Measurements from ENCODE around the gene ALKBH3.

ALKBH3 gene

DNA sequence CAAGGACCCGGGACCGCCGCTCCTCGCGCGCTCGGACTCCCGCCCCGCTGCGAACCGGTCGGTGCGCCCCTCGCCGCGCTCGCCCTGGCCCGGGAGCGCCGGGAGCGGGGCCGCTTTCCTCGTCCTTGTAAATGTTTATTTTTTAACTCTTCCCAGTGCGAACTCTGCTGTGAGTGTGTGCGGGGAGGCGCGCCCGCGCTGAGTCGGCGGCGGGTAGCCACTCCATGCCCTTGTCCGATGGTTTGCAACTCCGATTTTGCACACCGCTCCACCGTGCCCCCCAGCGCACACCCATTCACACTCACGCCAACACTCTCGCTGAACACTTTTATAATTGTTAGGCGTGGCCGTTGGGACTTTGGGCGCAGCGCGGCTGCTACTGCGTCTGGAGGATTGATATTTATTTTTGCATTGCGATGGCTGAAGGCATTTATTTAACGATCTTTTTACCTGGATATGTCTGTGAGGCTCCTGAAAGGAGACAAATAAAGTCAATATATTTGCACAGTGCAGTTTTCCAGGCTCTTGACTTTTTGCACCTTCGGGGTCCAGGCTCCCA lies 62.8 kb downstream of the ALKBH3 start:
- no peak for DNase-seq

DNA sequence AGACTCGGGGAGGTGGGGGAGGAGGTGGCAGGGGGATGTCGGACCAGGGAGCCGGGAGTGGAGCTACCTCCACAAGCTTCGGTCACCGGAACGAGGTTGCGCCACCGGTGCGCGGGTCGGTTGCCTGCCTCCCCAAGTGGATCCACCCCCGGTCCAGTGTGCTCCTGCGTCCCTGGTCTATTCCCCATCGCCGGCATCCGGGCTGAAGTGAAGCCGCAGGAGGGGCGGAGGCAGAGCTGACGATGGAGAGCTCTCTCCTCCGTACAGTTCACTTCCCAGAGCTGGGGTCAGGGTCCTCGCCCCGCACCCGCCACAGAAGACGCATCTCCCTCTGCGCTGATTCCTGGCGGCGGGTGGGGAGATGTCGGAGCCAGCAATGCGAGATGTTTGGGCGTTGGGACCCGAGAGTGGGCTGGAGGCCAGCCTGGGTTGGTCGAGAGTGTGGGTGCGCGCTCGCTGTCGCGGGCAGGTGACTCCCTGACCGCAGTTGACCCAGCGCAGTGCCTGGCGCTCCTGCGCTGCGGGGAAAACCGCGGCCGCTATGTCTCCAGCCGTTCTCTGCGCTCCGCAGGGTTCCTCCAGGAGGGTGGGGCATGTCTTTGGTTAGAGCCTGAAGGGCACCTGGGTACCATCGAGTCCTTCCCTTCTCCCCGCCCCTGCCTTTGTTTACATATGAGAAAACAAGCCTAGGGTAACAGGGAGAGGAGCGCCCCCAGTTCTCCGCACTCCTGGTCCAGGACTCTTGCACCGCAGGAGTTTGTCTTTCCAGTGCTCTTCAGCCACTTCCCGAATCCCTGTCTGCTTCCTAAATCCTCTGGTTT lies 63.5 kb downstream of the ALKBH3 start:
- DNase-seq, result no peak

DNA sequence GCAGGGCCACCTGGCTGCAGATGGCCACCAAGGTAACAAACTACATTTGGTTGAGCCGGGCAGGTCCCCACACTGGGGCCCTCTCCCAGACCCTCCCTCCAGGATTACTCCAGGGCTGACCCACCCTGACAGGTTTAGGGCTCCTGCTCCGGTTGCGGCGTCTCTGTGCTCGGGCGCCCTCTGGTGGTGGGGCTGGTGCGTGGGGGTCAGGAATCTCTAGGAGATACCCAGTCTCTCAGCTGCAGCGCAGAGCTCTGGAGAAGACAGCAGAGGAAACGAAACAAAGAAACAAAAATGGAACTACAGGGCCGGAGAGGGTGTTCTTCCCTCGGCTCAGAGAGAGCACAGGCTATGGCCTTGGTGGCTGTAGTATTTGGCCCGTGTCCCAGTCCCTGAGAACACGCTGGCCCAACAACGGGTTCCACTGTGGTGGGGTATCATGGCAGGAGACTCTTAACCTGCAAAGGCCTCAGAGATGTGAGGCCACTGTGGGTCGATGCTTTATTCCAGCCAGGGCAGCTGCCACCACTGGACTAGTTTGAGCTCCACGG lies 64.2 kb downstream of the ALKBH3 start:
- DNase-seq, result no peak

DNA sequence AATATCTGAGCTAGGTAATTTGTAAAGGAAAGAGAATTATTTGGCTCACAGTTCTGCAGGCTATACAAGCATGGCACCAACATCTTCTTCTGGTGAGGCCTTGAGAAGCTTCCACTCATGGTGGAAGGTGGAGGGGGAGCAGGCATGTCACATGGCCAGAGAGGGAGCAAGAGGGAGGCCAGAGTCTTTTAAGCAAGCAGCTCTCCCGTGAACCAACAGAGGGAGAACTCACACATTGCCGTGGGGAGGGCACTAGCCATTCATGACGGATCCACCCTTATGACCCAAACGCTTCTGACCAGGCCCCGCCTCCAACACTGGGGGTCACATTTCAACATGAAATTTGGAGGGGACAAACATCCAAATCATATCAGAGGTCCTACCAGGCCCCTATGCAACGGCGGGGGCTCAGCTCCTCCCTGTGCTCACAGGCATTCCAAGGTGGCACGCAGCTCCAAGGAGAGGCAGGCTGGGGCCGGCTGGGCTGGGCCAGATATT lies 66.4 kb downstream of the ALKBH3 start:
- DNase-seq, result no peak

DNA sequence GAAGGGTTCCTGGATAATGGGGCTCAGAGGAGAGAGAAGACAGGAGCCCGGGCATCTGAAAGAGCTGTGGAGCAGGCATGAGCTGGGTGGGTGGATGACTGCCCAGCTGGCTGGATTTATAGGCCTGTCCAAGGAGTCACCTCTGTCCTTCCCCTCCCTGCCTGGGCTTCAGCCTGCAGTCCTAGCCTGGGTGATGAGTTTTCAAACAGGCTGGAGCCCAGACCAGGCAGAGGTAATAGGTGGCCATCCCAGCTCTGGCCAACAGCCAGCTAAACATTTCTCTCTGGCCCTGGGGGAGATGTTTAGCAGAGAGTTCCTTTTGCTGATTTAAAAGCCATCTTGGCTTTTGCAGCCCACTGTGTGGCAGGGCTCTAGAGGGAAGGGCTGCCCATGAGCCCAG lies 67.2 kb downstream of the ALKBH3 start:
- no peak for DNase-seq

DNA sequence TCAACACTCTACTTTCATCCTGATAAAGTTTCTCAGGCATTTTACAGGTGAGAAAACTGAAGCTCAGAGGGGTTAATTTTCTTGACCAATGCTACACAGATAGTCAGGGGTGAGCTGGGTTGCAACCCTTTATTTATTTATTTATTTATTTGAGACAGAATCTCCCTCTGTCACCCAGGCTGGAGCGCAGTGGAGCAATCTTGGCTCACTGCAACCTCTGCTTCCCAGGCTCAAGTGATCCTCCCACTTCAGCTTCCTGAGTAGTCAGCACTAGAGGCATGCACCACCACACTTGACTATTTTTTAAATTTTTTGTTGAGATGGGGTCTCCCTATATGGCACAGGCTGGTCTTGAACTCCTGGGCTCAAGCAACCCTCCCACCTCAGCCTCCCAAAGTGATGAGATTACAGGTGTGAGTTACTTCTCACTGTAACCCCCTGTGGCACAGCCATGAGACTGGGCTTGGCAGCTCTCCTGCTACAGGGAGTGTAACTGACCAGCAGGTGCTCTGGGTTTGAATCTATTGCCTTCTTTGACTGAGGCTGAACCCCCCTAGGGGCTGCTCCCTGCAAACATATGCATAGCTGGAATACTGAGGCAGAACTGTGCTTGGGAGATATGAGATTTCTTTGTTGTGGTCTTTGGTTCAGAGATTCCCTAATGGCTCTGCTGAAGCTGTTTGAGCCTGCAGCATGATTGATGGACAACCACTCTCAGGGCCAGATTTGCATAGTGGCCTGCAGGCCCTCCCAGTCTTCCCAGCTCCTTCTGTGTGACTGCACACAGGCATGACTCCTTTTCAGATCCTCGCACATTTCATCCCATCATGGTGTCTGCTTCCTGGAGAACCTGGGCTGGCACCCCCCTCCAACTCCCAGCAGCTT lies 68.0 kb downstream of the ALKBH3 start:
- DNase-seq, result no peak

DNA sequence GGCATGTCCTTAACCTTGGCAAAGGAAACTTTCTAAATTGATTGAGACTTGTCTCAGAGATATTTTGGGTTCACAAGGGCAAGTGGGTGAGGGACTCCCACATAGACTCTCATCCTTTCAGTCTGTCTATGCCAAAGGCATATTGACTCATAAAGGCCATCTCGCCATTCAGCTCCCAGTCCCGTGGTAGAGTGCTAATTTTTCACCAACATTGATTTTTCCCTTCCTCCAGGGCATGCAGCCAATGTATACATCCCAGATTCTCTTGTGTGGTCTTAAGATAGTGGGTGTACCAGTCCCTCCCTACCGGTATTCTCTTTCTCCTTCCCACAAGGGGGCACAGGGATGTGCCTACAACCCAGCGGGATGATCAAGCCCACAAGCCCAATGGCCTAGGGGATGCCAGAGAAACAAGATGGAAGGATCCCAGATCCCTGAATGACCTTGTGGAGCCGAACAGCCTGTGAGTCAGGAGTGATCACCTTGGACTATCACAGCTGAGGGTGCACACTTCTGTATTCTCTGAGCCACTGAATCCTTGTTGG lies 69.8 kb downstream of the ALKBH3 start:
- no peak for DNase-seq

DNA sequence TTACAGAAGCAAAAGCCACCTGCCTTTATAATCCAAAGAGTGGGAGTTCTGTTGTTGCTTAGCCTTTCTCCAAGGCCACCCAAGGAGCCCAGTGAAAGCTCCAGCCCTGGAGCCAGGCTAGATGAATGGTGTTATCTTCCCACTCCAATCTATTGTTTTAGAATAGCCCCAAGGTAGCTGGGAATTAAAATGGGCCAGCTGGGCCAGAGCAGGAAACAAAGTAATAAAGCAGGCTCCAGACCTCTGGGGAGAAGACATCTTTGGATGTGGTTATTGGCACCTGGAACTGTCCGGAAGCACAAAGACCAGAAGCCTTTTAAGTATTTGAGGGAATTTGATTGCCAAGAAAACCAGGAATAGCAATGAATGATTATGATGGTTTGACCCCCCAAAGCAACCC lies 70.6 kb downstream of the ALKBH3 start:
- DNase-seq, result no peak

DNA sequence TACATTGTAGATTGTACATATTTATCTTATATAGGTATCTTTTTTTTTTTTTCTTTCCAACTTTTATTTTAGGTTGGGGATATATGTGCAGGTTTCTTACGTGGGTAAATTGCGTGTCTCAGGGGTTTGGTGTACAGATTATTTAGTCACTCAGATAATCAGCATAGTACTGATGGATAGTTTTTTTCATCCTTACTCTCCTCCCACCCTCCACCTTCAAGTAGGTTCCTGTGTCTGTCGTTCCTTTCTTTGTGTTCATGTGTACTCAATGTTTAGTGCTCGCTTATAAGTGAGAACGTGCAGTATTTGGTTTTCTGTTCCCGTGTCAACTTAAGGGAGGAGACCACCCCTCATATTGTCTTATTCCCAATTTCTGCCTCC lies 71.4 kb downstream of the ALKBH3 start:
- no peak for DNase-seq

DNA sequence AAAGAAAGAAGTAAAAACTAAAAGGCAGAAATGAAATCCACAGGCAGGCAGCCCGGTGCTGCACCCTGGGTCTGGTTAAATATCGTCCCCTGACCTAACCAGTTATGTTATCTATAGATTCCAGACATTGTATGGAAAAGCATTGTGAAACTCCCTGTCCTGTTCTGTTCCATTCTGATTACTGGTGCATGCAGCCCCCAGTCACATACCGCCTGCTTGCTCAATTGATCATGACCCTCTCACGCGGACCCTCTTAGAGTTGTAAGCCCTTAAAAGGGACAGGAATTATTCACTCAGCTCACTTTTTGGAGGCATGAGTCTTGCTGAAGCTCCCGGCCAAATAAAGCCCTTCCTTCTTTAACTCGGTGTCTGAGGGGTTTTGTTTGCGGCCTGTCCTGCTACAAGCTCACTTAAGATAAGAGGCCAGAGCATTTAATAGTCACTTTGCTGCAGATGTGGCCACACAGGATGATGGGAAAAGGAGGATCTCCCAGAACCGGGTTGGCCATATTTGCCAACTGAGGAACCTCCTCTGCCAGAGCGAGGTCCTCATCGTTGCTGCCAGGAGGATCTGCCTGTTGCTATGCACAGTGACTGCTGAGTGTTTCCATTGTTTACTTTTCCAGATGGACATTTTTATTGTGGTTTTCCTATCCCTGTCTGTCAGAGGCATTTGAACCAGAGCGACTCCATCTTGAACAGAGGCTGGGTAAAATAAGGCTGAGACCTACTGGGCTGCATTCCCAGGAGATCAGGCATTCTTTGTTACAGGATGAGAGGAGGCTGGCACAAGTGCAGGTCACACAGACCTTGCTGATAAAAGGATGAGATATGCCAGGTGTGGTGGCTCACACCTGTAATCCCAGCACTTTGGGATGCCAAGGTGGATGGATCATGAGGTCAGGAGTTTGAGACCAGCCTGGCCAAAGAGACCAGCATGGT lies 72.0 kb downstream of the ALKBH3 start:
- DNase-seq, result no peak

DNA sequence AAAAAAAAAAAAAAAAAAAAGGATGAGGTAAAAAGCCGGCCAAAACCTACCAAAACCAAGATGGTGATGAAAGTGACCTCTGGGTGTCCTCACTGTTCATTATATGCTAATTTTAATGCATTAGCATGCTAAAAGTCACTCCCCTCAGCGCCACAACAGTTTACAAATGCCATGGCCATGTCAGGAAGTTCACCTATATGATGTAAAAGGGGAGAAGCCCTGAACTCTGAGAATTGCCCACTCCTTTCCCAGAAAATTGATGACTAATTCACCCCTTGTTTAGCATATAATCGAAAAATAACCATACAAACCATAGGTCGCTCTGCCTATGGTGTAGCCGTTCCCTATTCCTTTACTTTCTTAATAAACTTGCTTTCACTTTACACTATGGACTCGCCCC lies 72.9 kb downstream of the ALKBH3 start:
- no peak for DNase-seq

DNA sequence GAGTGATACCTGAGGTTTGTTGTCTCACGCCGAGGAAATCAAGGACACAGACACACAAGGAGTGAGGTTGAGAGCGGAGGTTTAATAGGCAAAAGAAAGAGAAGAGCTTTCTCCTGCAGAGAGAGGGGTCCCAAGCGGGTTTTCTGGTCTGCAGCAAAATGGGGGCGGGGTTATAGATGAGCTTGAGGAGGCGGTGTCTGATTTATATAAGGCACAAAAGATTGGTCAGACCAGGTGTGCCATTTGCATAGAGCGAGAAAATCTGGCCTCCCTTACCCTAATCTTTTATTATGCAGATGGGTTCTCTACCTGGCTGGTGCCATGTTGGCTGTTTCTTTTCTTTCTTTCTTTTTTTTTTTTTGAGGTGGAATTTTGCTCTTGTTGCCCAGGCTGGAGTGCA lies 73.6 kb downstream of the ALKBH3 start:
- DNase-seq, result no peak

DNA sequence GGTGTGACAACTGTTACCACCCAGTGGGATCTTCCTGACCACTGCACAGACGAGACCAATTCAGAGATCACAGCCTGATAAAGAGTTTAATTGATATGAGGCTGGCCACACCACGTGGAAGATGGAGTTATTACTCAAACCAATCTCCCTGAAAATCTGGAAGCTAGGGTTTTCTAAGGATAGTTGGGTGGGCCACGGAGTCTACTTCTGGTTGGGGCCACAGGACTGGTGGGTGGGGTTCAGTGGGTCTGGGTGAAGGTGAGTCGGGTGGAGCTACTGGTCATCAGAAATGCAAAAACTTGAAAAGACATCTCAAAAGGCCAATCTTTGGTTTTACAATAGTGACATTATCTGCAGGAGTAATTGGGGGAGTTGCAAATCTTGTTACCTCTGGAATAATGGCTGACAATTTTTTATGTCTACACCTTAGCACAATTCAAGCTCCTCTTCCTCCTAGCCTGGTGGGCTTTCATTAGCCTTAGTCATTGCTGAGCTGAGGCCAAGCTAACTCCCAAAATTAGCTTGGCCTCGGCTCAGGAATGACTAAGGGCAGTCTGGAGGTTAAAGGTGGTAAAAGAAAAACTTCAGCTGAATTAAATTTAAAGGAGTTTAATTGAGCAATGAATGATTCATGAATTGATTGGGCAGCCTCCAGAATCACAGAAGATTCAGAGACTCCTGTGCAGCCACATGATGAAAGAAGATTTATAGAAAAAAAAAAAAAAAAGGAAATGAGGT lies 74.9 kb downstream of the ALKBH3 start:
- no peak for DNase-seq

DNA sequence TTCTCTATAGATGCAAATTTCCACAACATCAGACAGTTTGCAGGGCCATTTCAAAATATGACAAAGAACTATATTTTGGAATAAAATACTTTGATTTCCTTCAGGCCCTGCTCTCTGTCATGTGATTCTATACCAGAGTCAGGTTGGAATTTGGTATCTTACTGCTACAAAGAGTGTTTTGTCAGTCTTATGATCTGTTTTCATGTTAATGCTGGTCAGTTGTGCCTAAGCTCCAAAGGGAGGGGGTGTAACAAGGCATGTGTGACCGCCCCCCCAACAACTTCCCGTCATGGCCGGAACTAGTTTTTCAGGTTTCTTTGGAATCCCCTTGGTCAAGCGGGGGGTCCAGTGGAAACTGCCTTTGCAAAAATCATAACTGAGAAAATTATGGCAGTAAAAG lies 76.9 kb downstream of the ALKBH3 start:
- DNase-seq, result no peak

DNA sequence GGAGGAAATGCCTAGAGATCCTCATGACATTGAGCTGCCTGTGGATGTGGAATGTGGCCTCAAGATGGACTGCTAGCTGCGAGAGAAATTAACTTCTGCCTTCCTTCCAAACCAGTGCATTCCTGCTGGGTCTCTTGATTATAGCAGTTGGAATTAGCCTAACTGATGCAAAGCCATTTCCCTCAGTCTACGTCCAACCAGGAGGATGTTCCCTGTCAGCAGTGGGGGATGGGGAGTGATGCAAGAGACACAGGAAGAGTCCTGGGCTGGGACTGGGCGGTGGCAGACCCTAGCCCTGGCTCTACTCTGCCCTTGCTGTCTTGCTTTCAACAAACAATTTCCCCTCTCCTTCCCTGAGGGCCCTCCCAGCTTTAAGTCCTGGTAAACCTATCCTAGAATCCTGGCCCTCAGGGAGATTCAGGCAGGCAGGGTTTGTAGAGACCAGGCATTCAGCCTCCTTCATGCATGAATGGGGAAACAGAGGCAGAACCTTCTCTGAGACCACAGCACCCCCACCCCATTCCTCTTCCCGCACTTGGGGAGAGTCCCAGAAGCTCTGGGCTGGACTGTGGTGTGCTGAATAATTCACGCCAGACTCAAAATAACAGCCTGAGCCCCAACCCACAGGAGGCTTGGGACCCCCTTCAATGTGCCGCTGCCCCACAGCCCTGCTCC lies 78.8 kb downstream of the ALKBH3 start:
- DNase-seq, result no peak

DNA sequence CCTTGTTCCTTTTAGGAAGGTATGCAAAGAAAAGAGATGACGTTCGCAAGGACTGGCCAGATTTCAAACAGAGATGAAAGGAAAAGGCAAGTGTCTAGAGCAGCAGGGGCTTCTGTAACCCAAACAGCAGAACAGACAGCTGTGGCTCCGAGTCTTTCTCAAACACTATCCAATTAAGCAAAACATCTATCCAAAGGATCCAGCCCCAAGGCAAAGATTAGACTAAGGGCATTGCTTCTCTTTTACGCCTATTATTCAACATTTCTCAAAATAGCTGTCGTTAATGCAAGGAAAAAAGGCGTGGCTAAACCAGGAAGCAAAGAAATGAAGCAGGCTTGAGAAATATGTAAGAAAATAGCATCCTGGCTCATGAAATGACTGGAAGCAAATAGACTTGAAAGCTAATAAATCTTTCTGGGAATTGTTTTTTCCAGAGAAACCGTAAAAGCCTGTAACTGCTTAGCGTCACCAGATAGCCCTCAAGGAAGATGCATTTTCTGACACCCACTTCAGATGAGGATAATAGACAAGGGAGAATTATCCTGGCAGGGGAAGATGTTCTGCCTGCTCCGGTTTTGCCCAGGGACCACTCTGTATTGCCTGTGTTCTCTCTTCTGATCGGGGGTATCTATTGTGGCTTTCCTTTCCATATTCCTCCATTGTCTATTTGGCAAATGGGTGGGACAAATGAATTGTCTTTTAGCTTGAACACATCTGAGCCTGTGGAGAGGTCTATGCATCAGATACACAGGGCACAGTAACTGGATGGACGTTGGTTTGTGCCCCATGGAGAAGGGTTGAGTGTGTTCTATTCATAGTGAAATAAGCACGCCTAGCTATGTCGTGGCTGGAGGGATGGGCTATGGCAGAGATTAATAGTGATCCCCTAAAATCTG lies 82.0 kb downstream of the ALKBH3 start:
- DNase-seq, result no peak

DNA sequence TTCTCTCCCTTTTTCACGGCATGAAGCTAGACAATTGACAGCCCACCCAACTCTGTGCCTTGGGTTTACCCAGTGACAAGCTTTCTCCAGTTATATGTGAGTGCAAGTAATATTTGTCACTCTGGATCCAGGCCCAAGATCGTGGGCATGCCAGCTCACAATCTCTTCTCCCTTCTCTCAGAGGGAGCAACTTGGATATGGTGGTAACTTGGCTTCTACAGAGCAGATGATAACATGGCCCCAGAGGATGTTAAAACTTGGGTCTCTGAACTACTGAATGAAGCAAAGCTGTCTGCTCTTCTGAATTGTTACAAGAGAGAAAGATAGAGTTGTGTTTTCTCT lies 82.6 kb downstream of the ALKBH3 start:
- DNase-seq, result no peak

DNA sequence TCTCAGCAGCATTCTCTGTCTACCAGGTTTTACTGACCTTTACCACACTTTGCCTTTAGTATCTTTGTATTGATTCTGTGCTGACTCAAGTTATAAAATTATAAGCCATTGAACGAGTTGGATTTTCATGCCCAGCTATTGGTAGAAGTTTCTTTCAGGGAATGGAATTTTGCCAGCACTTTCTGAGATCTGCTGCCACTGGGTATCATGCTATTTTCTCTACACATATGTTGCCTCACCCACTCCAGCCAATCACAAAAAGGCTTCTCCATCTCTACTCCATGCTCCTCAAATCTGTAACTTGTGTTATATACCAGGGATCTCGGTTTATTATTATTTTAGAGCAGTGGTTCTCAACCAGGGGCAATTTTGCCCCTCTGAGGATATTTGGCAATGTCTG lies 87.0 kb downstream of the ALKBH3 start:
- no peak for DNase-seq

DNA sequence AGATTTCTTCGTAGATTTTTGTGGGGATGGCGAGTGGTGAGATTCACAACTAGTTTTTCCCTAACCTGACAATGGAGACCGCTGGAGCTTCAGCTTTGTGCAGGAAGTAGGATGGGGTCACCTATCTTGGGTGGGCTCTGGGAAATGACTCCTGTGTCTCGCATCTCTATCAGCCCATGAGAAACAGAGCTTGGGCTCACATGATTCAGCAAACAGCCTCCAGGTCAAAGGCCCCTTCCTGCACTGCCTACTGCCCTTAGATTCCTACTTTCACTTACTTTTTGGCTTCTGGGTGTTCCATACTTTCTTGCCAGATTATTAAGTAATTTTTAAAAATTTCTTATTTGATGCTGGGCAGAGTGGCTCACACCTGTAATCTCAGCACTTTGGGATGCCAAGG lies 88.1 kb downstream of the ALKBH3 start:
- no peak for DNase-seq

DNA sequence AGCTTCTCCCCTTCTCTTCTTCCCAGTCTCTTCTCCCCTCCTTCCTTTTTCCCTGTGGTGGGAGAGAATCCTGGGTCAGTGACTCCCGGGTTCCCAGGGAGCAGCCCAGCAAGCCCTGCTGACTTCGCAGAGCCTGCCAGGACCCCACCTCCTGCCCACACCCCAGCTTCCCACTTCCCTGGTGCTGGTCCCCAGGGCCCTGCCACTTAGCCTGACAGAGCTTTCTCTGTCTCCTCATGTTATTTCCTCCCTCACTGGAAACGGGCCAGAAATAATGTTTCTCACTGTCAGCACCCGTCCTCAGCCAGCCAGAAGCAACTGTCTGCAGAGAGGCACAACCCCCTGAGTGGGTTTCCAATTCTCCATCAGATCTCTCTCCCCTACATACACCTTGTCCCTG lies 88.9 kb downstream of the ALKBH3 start:
- peak; percentile 10 for DNase-seq
